HCT116 (cell line): Measurements from ENCODE around the gene TEX264. TPM values are rescaled to one million over a fixed set of nuclear protein-coding genes. Genes with fewer than 3 reads are reported as not detected.

Experiments used
- ATAC-seq: fragments of 200-7000 bp; cut with Tn5 transposase; 2 replicates; pipeline ENCODE4 v1.9.1; 2020; ENCODE audit warnings: mild to moderate bottlenecking, moderate library complexity
- BruUV-seq: library from RNA; stranded (reverse); fragments of 400-500 nt; replicated peaks from 2 replicates; lab custom pipeline; 2021; lab: Mats Ljungman, UMichigan
- CTCF ChIA-PET: fragments of 300-600 bp; sonication (Branson Sonifier 250); formaldehyde crosslinking; loops from one replicate; lab custom pipeline; 2021; ENCODE audit warnings: antibody characterized with exemption; lab: Charles Lee
- POLR2A ChIA-PET: fragments of 300-600, 350-600 bp; sonication (Branson Sonifier 250); formaldehyde crosslinking; loops from one replicate; lab custom pipeline; 2021; ENCODE audit warnings: antibody characterized with exemption; lab: Charles Lee
- RAD21 ChIA-PET, 2 experiments: fragments of 300-600 bp; sonication (Branson Sonifier 250); formaldehyde crosslinking; loops; one replicate each; lab custom pipeline; 2023; ENCODE audit warnings: low total read pairs in 2 of 2; ENCODE audit not compliant: uncharacterized antibody in 2 of 2, unreplicated experiment in 2 of 2, low non-redundant PET in 1 of 2; lab: Charles Lee
- DNase-seq: peaks from one replicate; pipeline ENCODE4 v3.0.0-alpha.2; 2010; ENCODE audit warnings: low read depth, low spot score
- H2AFZ ChIP-seq: fragments of 200-600 bp; shearing (Covaris generic), sonication (generic); 2 replicates; pipeline ENCODE4 v1.6.1; 2017; ENCODE audit warnings: low read depth, mixed run types, mixed read lengths, antibody characterized with exemption, low read length; ENCODE audit not compliant: poor library complexity, severe bottlenecking
- H3K27ac ChIP-seq: 2 replicates; pipeline ENCODE4 v1.5.1; 2012; ENCODE audit warnings: low read depth, low read length
- H3K27me3 ChIP-seq: fragments of 200-600 bp; sonication (generic); 2 replicates; pipeline ENCODE4 v1.6.1; 2016; ENCODE audit warnings: mixed run types, low read length, mixed read lengths; ENCODE audit not compliant: insufficient read depth
- H3K36me3 ChIP-seq, 2 experiments: fragments of 200-500 bp in 1 of 2; fragments of 200-600 bp in 1 of 2; sonication (Bioruptor generic) in 1 of 2; sonication (generic) in 1 of 2; 2 replicates each; pipeline versions ENCODE4 v1.5.1 to v1.6.1; 2014 to 2016; ENCODE audit warnings: low read length in 2 of 2, inconsistent platforms in 1 of 2, mixed read lengths in 1 of 2, mixed run types in 1 of 2; ENCODE audit not compliant: insufficient read depth in 2 of 2, control insufficient read depth in 1 of 2
- H3K4me1 ChIP-seq, 2 experiments: fragments of 200-600 bp in 1 of 2; sonication (generic) in 1 of 2; 2 replicates each; pipeline versions ENCODE4 v1.5.1 to v1.6.1; 2012 to 2017; ENCODE audit warnings: low read length in 2 of 2, inconsistent platforms in 1 of 2, mild to moderate bottlenecking in 1 of 2, mixed read lengths in 1 of 2, mixed run types in 1 of 2, moderate library complexity in 1 of 2; ENCODE audit not compliant: insufficient read depth in 2 of 2, control insufficient read depth in 1 of 2
- H3K4me2 ChIP-seq: fragments of 200-600 bp; sonication (generic); 2 replicates; pipeline ENCODE4 v1.6.1; 2017; ENCODE audit warnings: mixed run types, low read length, mixed read lengths
- H3K4me3 ChIP-seq, 2 experiments: fragments of 200-600 bp in 1 of 2; sonication (generic) in 1 of 2; replicated peaks in 1 of 2; 2 replicates each; pipeline ENCODE4 v1.5.1; 2011 to 2016; ENCODE audit warnings: low read length in 2 of 2, control low read depth in 1 of 2, low read depth in 1 of 2, mild to moderate bottlenecking in 1 of 2, mixed read lengths in 1 of 2, mixed run types in 1 of 2
- H3K79me2 ChIP-seq: fragments of 200-600 bp; sonication (generic); 2 replicates; pipeline ENCODE4 v1.6.1; 2017; ENCODE audit warnings: mild to moderate bottlenecking, mixed run types, low read length, moderate library complexity, mixed read lengths; ENCODE audit not compliant: insufficient read depth
- H3K9ac ChIP-seq: fragments of 200-600 bp; sonication (generic); 2 replicates; pipeline ENCODE4 v1.6.1; 2016; ENCODE audit warnings: low read length, mixed read lengths
- H3K9me2 ChIP-seq: fragments of 200-600 bp; sonication (generic), shearing (Covaris generic); 2 replicates; pipeline ENCODE4 v1.6.1; 2017; ENCODE audit warnings: mixed run types, mild to moderate bottlenecking, moderate library complexity; ENCODE audit not compliant: insufficient read depth
- H3K9me3 ChIP-seq, 2 experiments: fragments of 200-500 bp in 1 of 2; fragments of 200-600 bp in 1 of 2; sonication (Bioruptor generic) in 1 of 2; sonication (generic) in 1 of 2; 2 replicates each; pipeline ENCODE4 v1.6.1; 2014 to 2017; ENCODE audit warnings: low read length in 2 of 2, mixed read lengths in 2 of 2, inconsistent platforms in 1 of 2, low read depth in 1 of 2, mild to moderate bottlenecking in 1 of 2, mixed run types in 1 of 2, moderate library complexity in 1 of 2; ENCODE audit not compliant: control insufficient read depth in 1 of 2, insufficient read depth in 1 of 2
- H4K20me1 ChIP-seq: fragments of 200-600 bp; sonication (generic), shearing (Covaris generic); 2 replicates; pipeline ENCODE4 v1.6.1; 2017; ENCODE audit warnings: mixed run types, mild to moderate bottlenecking, moderate library complexity; ENCODE audit not compliant: insufficient read depth
- ATF3 ChIP-seq: IDR thresholded peaks from 2 replicates; pipeline ENCODE4 v1.6.1; 2012
- CBX3 ChIP-seq: IDR thresholded peaks from 2 replicates; pipeline ENCODE4 v1.6.1; 2012; ENCODE audit warnings: low read depth
- CEBPB ChIP-seq: IDR thresholded peaks from 2 replicates; pipeline ENCODE4 v1.6.1; 2012; ENCODE audit warnings: low read depth
- ELF1 ChIP-seq: IDR thresholded peaks from 2 replicates; pipeline ENCODE4 v1.6.1; 2012; ENCODE audit warnings: low read depth, borderline replicate concordance
- FOSL1 ChIP-seq: IDR thresholded peaks from 2 replicates; pipeline ENCODE4 v1.6.1; 2012; ENCODE audit warnings: low read depth
- JUND ChIP-seq: IDR thresholded peaks from 2 replicates; pipeline ENCODE4 v1.6.1; 2012
- SP1 ChIP-seq: IDR thresholded peaks from 2 replicates; pipeline ENCODE4 v1.6.1; 2012; ENCODE audit warnings: low read depth
- SRF ChIP-seq: IDR thresholded peaks from 2 replicates; pipeline ENCODE4 v1.6.1; 2012; ENCODE audit warnings: low read depth
- YY1 ChIP-seq: IDR thresholded peaks from 2 replicates; pipeline ENCODE4 v1.6.1; 2011; ENCODE audit warnings: low read length, low read depth, moderate library complexity, mild to moderate bottlenecking; ENCODE audit not compliant: insufficient replicate concordance; ENCODE audit errors: extremely low read depth
- ZFX ChIP-seq: fragments of 450-650 bp; IDR thresholded peaks from 2 replicates; pipeline ENCODE4 v1.6.1; 2017
- intact Hi-C: fragments of 100-400 bp; cut with micrococcal nuclease; formaldehyde crosslinking; loops from 2 replicates; pipeline ENCODE4 v1.10.0; 2022
- total RNA-seq: library from RNA; stranded (reverse); gene quantifications from one replicate; pipeline ENCODE4 v1.2.1, GENCODE V29; 2021; ENCODE audit not compliant: unreplicated experiment
- TF ChIP-seq, protein P1 (sequence below): IDR thresholded peaks from 2 replicates; pipeline ENCODE4 v1.6.1; 2011; ENCODE audit warnings: mild to moderate bottlenecking, low read length, moderate library complexity; ENCODE audit not compliant: insufficient replicate concordance; ENCODE audit errors: extremely low read depth
- TF ChIP-seq, protein P2 (sequence below), 3 experiments: fragments of 200-600 bp in 1 of 3; sonication (generic) in 1 of 3; IDR thresholded peaks in 2 of 3; conservative IDR thresholded peaks in 1 of 3; 2 replicates each; pipeline ENCODE4 v1.5.1; 2012 to 2017; ENCODE audit warnings: low read depth in 2 of 3, low read length in 2 of 3, antibody characterized with exemption in 1 of 3, borderline replicate concordance in 1 of 3, control low read depth in 1 of 3, mild to moderate bottlenecking in 1 of 3, mixed read lengths in 1 of 3, mixed run types in 1 of 3, moderate library complexity in 1 of 3; ENCODE audit not compliant: insufficient read depth in 1 of 3

Gene TEX264
- total RNA-seq, 1 experiment from 2014 or later: 36.0 TPM

DNA sequence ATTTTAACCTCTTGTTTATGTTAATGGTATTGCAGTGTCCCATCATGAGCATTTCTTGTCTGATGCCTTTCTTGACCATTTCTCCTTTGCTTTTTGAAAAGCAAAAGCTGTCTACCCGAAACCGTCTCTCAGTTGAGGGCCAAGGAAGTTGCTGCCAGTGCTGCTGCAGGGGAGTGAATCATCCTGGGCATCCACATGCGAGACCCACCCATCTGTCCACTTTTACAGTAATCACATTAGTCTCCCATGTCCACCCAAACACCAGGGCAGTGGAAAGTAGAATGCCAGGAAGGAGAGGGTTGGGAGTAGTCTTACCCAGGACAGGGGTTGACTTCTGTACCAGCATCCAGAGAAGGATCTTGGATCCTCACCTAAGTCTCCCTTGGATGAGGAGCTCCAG lies 48.6 kb upstream of the TEX264 start:
- RAD21 ChIA-PET: no interaction called here
- Histone ChIP-seq H3K27me3 (no peaks in the 10 kb centered on the region), H3K27ac (no peak overlapping the region), H3K36me3 (no peaks in the 10 kb centered on the region), H3K9me2 (no peaks in the 10 kb centered on the region), H2AFZ (no peak overlapping the region), H3K9me3 (no peaks in the 10 kb centered on the region), H3K4me3 (no peak overlapping the region), H3K79me2 (peaks cover 33% of the 10 kb centered on the region), H3K4me2 (no peak overlapping the region), H3K9ac (no peak overlapping the region), H3K4me1 (no peaks in the 10 kb centered on the region; a peak in 1 of 4 replicates), H4K20me1 (no peaks in the 10 kb centered on the region; the same call in 1 of the 2 replicates)
- CTCF ChIA-PET: interaction anchor here (1.0 kb wide), 1 partner anchor 47 kb away, joined by 4 read pairs; no protein-coding TSS in a partner anchor
- intact Hi-C loops: no loop called here
- POLR2A ChIA-PET: no interaction called here
- TF ChIP-seq CBX3 (no peak), FOSL1 (no peak), SP1 (no peak), SRF (no peak), CEBPB (no peak), ATF3 (no peak), ELF1 (no peak), YY1 (no peak), ZFX (no peak), JUND (no peak)
- TF ChIP-seq, protein P1, sequence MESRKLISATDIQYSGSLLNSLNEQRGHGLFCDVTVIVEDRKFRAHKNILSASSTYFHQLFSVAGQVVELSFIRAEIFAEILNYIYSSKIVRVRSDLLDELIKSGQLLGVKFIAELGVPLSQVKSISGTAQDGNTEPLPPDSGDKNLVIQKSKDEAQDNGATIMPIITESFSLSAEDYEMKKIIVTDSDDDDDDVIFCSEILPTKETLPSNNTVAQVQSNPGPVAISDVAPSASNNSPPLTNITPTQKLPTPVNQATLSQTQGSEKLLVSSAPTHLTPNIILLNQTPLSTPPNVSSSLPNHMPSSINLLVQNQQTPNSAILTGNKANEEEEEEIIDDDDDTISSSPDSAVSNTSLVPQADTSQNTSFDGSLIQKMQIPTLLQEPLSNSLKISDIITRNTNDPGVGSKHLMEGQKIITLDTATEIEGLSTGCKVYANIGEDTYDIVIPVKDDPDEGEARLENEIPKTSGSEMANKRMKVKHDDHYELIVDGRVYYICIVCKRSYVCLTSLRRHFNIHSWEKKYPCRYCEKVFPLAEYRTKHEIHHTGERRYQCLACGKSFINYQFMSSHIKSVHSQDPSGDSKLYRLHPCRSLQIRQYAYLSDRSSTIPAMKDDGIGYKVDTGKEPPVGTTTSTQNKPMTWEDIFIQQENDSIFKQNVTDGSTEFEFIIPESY: no peak
- TF ChIP-seq, protein P2, sequence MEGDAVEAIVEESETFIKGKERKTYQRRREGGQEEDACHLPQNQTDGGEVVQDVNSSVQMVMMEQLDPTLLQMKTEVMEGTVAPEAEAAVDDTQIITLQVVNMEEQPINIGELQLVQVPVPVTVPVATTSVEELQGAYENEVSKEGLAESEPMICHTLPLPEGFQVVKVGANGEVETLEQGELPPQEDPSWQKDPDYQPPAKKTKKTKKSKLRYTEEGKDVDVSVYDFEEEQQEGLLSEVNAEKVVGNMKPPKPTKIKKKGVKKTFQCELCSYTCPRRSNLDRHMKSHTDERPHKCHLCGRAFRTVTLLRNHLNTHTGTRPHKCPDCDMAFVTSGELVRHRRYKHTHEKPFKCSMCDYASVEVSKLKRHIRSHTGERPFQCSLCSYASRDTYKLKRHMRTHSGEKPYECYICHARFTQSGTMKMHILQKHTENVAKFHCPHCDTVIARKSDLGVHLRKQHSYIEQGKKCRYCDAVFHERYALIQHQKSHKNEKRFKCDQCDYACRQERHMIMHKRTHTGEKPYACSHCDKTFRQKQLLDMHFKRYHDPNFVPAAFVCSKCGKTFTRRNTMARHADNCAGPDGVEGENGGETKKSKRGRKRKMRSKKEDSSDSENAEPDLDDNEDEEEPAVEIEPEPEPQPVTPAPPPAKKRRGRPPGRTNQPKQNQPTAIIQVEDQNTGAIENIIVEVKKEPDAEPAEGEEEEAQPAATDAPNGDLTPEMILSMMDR (IDR thresholded peaks at IDR 0.05 in 2 of 3, conservative IDR thresholded peaks at IDR 0.05 in 1 of 3; ENCODE audit: borderline replicate concordance in 1 of 3, insufficient read depth in 1 of 3, low read depth in 2 of 3, low read length in 2 of 3): no peak
- ATAC-seq: no peak
- BruUV-seq: no TSS peak
- no peak for DNase-seq
